Hepatocyte (in vitro differentiated cells): ENCODE measurements around the gene ENOSF1.

ENCODE experiments used
- CTCF ChIP-seq: fragments of 200-600 bp; sonication (generic); IDR thresholded peaks from 2 replicates; pipeline ENCODE4 v1.5.1; 2016; ENCODE audit warnings: antibody characterized with exemption, mild to moderate bottlenecking; ENCODE audit not compliant: poor library complexity
- EZH2 ChIP-seq: fragments of 200-600 bp; sonication (generic); IDR thresholded peaks from 2 replicates; pipeline ENCODE4 v1.6.1; 2016; ENCODE audit warnings: antibody characterized with exemption, mild to moderate bottlenecking, borderline replicate concordance
- EZH2phosphoT487 ChIP-seq: fragments of 200-600 bp; sonication (generic); IDR thresholded peaks from one replicate; pipeline ENCODE4 v1.6.1; 2018; ENCODE audit warnings: antibody characterized with exemption, mild to moderate bottlenecking, low read depth, moderate library complexity; ENCODE audit not compliant: unreplicated experiment, severe bottlenecking

DNA sequence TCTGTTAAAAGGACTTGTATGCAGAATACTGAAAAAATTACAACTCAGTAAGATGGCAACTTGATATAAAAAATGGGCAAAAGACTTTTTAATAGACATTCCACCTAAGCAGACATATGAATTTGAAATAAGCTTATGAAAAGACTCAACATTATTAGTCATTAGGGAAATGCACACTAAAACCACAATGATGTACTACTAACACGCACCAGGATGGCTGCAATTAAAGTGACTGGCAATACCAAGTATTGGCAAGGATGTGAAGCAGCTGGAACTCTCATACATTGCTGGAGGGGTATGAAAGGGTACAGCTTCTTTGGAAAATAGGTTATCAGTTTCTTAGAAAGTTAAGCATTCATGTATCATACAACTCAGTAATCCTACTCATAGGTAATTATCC is 3.2 kb upstream of the ENOSF1 start:
- TF ChIP-seq EZH2 (no peak), CTCF (no peak), EZH2phosphoT487 (no peak)
